ENCODE measurements around the gene SMG6. TPM values are rescaled to one million over a fixed set of nuclear protein-coding genes. Genes with fewer than 3 reads are reported as not detected.
"Not testable (repeated sequence)": the region's sequence is repeated elsewhere in the genome, so short reads cannot be mapped to it uniquely, and the experiment has no call there.

SMG6 gene
- total and polyA plus RNA-seq, 2 donors, result 30.0 to 31.0 TPM

DNA sequence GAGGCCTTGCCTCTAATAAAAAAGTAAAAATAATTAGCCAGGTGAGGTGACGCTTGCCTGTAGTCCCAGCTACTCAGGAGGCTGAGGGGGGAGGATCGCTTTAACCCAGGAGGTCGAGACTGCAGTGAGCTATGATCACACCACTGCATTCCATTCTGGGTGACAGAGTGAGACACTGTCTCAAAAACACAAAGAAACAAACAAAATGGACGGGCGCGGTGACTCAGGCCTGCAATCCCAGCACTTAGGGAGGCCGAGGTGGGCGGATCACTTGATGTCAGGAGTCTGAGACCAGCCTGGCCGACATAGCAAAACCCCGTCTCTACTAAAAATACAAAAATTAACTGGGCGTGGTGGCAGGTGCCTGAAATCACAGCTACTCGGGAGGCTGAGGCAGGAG is 137.9 kb downstream of the SMG6 start:
- 99% methylated on average over 12 of the region's 12 CpGs for WGBS
- H3K4me1 ChIP-seq (ENCODE audit: control insufficient read depth in 2 of 2, insufficient read depth in 2 of 2, low read length in 2 of 2); H3K27ac ChIP-seq (ENCODE audit: low read depth in 1 of 2, low read length in 1 of 2); H3K9me3 ChIP-seq (ENCODE audit: control insufficient read depth in 2 of 2, insufficient read depth in 1 of 2, low read length in 1 of 2); DNase-seq (ENCODE audit: low read depth in 6 of 9, low spot score in 9 of 9); H3K27me3 ChIP-seq (ENCODE audit: control insufficient read depth in 2 of 2, insufficient read depth in 1 of 2, low read length in 1 of 2); H3K4me3 ChIP-seq (ENCODE audit: low read length in 2 of 2): not testable (repeated sequence)
- peaks cover 33 to 47% of the 10 kb centered on the region in 2 donors for H3K36me3 ChIP-seq (ENCODE audit: control insufficient read depth in 2 of 2, insufficient read depth in 2 of 2, low read length in 1 of 2)

DNA sequence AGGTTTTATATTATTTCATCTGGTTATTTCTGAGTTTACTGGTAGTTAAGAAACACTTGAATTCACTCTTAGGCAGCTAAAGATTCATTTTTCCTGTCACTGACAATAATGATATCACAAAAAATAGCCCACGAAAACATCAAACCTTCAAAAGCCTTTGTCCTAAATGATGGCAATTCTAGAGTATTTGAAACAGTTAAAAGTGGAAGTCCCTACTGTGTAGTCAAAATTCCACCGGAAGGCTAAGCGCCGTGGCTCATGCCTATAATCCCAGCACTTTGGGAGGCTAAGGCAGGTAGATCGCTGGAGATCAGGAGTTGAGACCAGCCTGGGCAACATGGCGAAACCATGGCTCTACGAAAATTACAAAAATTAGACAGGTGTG is 145.2 kb downstream of the SMG6 start:
- no peak for DNase-seq (ENCODE audit: low read depth in 6 of 9, low spot score in 9 of 9)
- WGBS, result 98% methylated on average over 7 of the region's 7 CpGs
- Histone ChIP-seq H3K36me3 (ENCODE audit: control insufficient read depth in 2 of 2, insufficient read depth in 2 of 2, low read length in 1 of 2) (peaks cover 14 to 22% of the 10 kb centered on the region in 2 donors), H3K4me3 (ENCODE audit: low read length in 2 of 2) (no peak overlapping the region), H3K27ac (ENCODE audit: low read depth in 1 of 2, low read length in 1 of 2) (no peak overlapping the region), H3K4me1 (ENCODE audit: control insufficient read depth in 2 of 2, insufficient read depth in 2 of 2, low read length in 2 of 2) (peaks cover 0 to 19% of the 10 kb centered on the region in 2 donors), H3K27me3 (ENCODE audit: control insufficient read depth in 2 of 2, insufficient read depth in 1 of 2, low read length in 1 of 2) (no peaks in the 10 kb centered on the region), H3K9me3 (ENCODE audit: control insufficient read depth in 2 of 2, insufficient read depth in 1 of 2, low read length in 1 of 2) (no peaks in the 10 kb centered on the region)

DNA sequence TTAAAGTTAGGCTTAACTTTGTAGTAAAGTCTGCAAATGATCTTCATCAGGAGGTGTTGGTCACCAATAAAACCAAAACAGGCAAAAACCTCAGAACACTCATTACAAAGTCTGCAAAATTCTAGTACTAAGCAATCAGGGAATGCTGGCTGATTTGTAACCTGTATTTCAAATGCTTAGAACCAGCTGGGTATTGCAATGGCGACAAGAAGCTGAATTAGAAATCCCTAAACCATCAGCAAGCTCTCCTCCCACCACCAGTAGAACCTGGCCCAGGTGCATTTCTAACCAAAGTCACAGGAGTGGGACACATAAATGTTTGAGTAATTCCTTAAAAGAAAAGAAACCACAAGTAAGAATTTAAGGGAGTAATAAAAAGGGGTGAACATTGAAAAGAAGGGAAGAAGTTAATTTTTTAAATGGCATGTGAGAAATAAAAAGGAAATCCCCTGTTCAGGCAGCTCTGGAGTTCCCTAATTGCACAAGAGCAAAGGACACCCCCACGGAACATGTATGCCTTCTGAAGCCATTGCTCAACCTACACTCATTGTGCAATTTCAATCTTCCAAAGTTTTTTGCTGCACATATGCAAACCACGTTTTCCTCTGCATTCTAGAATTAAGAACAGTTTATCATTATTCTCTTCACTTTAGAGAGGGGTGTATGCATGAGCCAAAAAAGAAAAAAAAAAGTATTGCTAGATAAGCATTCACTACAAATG is 145.8 kb downstream of the SMG6 start:
- H3K36me3 ChIP-seq (ENCODE audit: control insufficient read depth in 2 of 2, insufficient read depth in 2 of 2, low read length in 1 of 2), result peaks cover 14 to 22% of the 10 kb centered on the region in 2 donors

GRCh38 chr17:2157081-2157480 is 146.5 kb downstream of the SMG6 start:
- H3K4me1 ChIP-seq (ENCODE audit: control insufficient read depth in 2 of 2, insufficient read depth in 2 of 2, low read length in 2 of 2), result peaks cover 0 to 19% of the 10 kb centered on the region in 2 donors
- peaks cover 14 to 17% of the 10 kb centered on the region in 2 donors for H3K36me3 ChIP-seq (ENCODE audit: control insufficient read depth in 2 of 2, insufficient read depth in 2 of 2, low read length in 1 of 2)
- no peak overlapping the region for H3K4me3 ChIP-seq (ENCODE audit: low read length in 2 of 2)
- DNase-seq (ENCODE audit: low read depth in 6 of 9, low spot score in 9 of 9), result no peak
- WGBS, result 73% methylated on average over 4 of the region's 4 CpGs
- peak overlapping the region; percentile 16 to 42 for H3K27ac ChIP-seq (ENCODE audit: low read depth in 1 of 2, low read length in 1 of 2)
- H3K9me3 ChIP-seq (ENCODE audit: control insufficient read depth in 2 of 2, insufficient read depth in 1 of 2, low read length in 1 of 2), result no peaks in the 10 kb centered on the region
- no peaks in the 10 kb centered on the region for H3K27me3 ChIP-seq (ENCODE audit: control insufficient read depth in 2 of 2, insufficient read depth in 1 of 2, low read length in 1 of 2)

More for the DNA sequence above, 145.8 kb downstream of the SMG6 start:
- H3K27ac ChIP-seq (ENCODE audit: low read depth in 1 of 2, low read length in 1 of 2), result peak overlapping the region in 1 of 2 donors; percentile 16
- no peak for DNase-seq (ENCODE audit: low read depth in 6 of 9, low spot score in 9 of 9)
- no peak overlapping the region for H3K4me3 ChIP-seq (ENCODE audit: low read length in 2 of 2)
- peaks cover 0 to 19% of the 10 kb centered on the region in 2 donors for H3K4me1 ChIP-seq (ENCODE audit: control insufficient read depth in 2 of 2, insufficient read depth in 2 of 2, low read length in 2 of 2)
- WGBS, result 80% methylated on average over 3 of the region's 3 CpGs
- H3K9me3 ChIP-seq (ENCODE audit: control insufficient read depth in 2 of 2, insufficient read depth in 1 of 2, low read length in 1 of 2), result no peaks in the 10 kb centered on the region
- H3K27me3 ChIP-seq (ENCODE audit: control insufficient read depth in 2 of 2, insufficient read depth in 1 of 2, low read length in 1 of 2), result no peaks in the 10 kb centered on the region

DNA sequence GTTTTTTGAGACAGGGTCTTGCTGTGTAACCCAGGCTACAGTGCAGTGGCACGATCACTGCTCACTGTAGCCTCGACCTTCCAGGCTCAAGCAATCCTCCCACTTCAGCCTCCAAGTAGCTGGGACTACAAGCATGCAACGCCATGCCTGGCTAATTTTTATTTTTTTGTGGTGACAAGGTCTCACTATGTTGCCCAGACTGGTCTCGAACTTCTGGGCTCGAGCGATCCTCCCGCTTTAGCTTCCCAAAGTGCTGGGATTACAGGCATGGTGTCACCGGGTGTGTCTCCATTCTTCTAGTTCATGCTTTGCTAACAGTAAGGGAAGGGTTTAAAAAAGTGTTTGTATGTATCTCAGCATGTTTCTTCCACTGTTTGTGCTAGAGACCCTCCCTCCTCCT is 146.9 kb downstream of the SMG6 start:
- Histone ChIP-seq H3K4me3 (ENCODE audit: low read length in 2 of 2) (no peak overlapping the region), H3K27ac (ENCODE audit: low read depth in 1 of 2, low read length in 1 of 2) (peak overlapping the region in 1 of 2 donors; percentile 42), H3K4me1 (ENCODE audit: control insufficient read depth in 2 of 2, insufficient read depth in 2 of 2, low read length in 2 of 2) (peaks cover 0 to 19% of the 10 kb centered on the region in 2 donors), H3K9me3 (ENCODE audit: control insufficient read depth in 2 of 2, insufficient read depth in 1 of 2, low read length in 1 of 2) (no peaks in the 10 kb centered on the region), H3K36me3 (ENCODE audit: control insufficient read depth in 2 of 2, insufficient read depth in 2 of 2, low read length in 1 of 2) (peaks cover 14 to 18% of the 10 kb centered on the region in 2 donors), H3K27me3 (ENCODE audit: control insufficient read depth in 2 of 2, insufficient read depth in 1 of 2, low read length in 1 of 2) (no peaks in the 10 kb centered on the region)
- WGBS, result 97% methylated on average over 8 of the region's 8 CpGs
- no peak for DNase-seq (ENCODE audit: low read depth in 6 of 9, low spot score in 9 of 9)

DNA sequence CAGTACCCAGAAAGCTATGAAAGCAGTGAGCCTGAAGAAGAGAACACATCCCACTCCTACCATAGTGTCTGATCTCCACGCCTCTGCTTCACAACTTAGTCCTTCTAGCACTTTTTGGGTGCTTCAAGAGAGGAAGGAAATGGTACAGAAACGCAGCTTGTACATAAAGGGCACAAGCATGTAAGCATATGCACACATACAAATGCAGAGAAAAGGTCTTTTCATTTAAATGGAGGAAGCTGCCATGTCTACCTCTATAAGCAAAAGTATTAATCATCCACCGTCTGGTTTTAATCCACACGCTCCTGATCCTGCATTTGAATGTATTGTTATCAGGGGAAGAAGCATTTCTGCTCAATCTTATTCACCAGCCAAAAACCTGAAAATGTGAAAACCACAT is 148.0 kb downstream of the SMG6 start:
- H3K4me3 ChIP-seq (ENCODE audit: low read length in 2 of 2), result no peak overlapping the region
- DNase-seq (ENCODE audit: low read depth in 6 of 9, low spot score in 9 of 9), result peak in 3 of 9 donors; percentile 37 to 69 (median 42)
- H3K4me1 ChIP-seq (ENCODE audit: control insufficient read depth in 2 of 2, insufficient read depth in 2 of 2, low read length in 2 of 2), result peaks cover 0 to 19% of the 10 kb centered on the region in 2 donors
- peak overlapping the region; percentile 49 to 78 for H3K27ac ChIP-seq (ENCODE audit: low read depth in 1 of 2, low read length in 1 of 2)
- H3K9me3 ChIP-seq (ENCODE audit: control insufficient read depth in 2 of 2, insufficient read depth in 1 of 2, low read length in 1 of 2), result no peaks in the 10 kb centered on the region
- H3K27me3 ChIP-seq (ENCODE audit: control insufficient read depth in 2 of 2, insufficient read depth in 1 of 2, low read length in 1 of 2), result no peaks in the 10 kb centered on the region
- WGBS, result 75% methylated on average over 4 of the region's 4 CpGs
- H3K36me3 ChIP-seq (ENCODE audit: control insufficient read depth in 2 of 2, insufficient read depth in 2 of 2, low read length in 1 of 2), result peaks cover 17% of the 10 kb centered on the region in 2 donors

DNA sequence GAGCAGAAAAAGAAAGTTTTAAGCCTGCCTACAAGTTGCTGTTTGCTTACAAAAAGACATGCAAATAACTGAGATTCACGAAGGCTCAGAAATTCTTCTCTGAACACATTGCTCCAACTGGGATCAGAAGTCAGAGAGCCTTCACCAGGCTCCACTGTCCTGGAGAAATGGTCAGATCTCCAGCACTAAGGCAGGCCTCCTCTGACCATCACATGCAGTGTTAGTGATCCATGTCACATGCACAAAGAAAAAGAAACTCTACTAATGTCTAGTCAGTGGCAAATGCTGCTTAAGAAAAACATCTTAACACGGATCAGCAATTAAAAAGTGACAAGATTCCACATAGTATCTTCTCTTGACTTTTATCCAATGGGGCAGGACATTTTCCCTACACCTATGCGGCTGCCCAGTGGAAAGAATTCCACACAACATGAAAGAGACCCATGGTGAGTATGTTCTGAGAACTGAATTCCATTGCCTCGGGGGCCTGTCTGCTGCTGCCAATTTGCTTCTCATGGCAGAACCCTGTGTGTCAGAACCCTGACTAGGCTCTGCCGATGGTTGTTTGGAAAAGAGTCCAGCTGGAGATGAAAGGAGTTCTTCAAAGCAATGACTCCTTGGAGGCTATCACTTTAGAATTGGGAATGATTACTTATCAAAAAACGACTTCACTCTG is 152.1 kb downstream of the SMG6 start:
- no peak for DNase-seq (ENCODE audit: low read depth in 6 of 9, low spot score in 9 of 9)
- H3K9me3 ChIP-seq (ENCODE audit: control insufficient read depth in 2 of 2, insufficient read depth in 1 of 2, low read length in 1 of 2), result no peaks in the 10 kb centered on the region
- peak overlapping the region in 1 of 2 donors; percentile 48 for H3K27ac ChIP-seq (ENCODE audit: low read depth in 1 of 2, low read length in 1 of 2)
- WGBS, result 95% methylated on average over 6 of the region's 6 CpGs
- peaks cover 20 to 31% of the 10 kb centered on the region in 2 donors for H3K36me3 ChIP-seq (ENCODE audit: control insufficient read depth in 2 of 2, insufficient read depth in 2 of 2, low read length in 1 of 2)
- H3K4me1 ChIP-seq (ENCODE audit: control insufficient read depth in 2 of 2, insufficient read depth in 2 of 2, low read length in 2 of 2), result peaks cover 3 to 10% of the 10 kb centered on the region in 2 donors
- H3K4me3 ChIP-seq (ENCODE audit: low read length in 2 of 2), result no peak overlapping the region
- H3K27me3 ChIP-seq (ENCODE audit: control insufficient read depth in 2 of 2, insufficient read depth in 1 of 2, low read length in 1 of 2), result no peaks in the 10 kb centered on the region

DNA sequence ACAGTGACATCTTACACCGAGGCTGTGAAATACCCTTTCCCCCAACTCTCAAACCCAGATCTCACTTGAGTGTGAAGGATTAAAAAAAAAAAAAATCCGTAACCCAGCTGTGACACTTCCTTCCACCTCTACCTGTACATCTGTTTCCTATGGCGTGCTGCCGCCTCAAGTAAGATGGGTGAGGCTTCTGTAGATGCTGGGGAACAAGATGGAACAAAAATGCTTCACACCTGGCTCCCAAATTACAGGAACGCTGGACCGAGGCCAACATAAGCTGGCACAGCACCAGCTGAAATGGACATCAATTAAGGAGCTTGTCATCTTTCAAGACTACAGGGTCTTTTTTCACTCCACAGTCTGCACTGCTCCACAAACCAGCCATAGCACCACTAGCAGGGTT is 152.8 kb downstream of the SMG6 start:
- Histone ChIP-seq H3K4me3 (ENCODE audit: low read length in 2 of 2) (no peak overlapping the region), H3K27ac (ENCODE audit: low read depth in 1 of 2, low read length in 1 of 2) (peak overlapping the region in 1 of 2 donors; percentile 15), H3K4me1 (ENCODE audit: control insufficient read depth in 2 of 2, insufficient read depth in 2 of 2, low read length in 2 of 2) (peaks cover 8 to 12% of the 10 kb centered on the region in 2 donors), H3K36me3 (ENCODE audit: control insufficient read depth in 2 of 2, insufficient read depth in 2 of 2, low read length in 1 of 2) (peaks cover 18 to 31% of the 10 kb centered on the region in 2 donors), H3K27me3 (ENCODE audit: control insufficient read depth in 2 of 2, insufficient read depth in 1 of 2, low read length in 1 of 2) (no peaks in the 10 kb centered on the region), H3K9me3 (ENCODE audit: control insufficient read depth in 2 of 2, insufficient read depth in 1 of 2, low read length in 1 of 2) (no peaks in the 10 kb centered on the region)
- peak in 1 of 9 donors; percentile 50 for DNase-seq (ENCODE audit: low read depth in 6 of 9, low spot score in 9 of 9)
- WGBS, result 32% methylated on average over 6 of the region's 6 CpGs

GRCh38 chr17:2149934-2150333 is 153.7 kb downstream of the SMG6 start:
- H3K27ac ChIP-seq (ENCODE audit: low read depth in 1 of 2, low read length in 1 of 2), result peak overlapping the region in 1 of 2 donors; percentile 61

More at GRCh38 chr17:2149934-2150333, 153.7 kb downstream of the SMG6 start:
- Histone ChIP-seq H3K4me3 (ENCODE audit: low read length in 2 of 2) (no peak overlapping the region), H3K4me1 (ENCODE audit: control insufficient read depth in 2 of 2, insufficient read depth in 2 of 2, low read length in 2 of 2) (peaks cover 8 to 12% of the 10 kb centered on the region in 2 donors), H3K36me3 (ENCODE audit: control insufficient read depth in 2 of 2, insufficient read depth in 2 of 2, low read length in 1 of 2) (peaks cover 18 to 31% of the 10 kb centered on the region in 2 donors), H3K9me3 (ENCODE audit: control insufficient read depth in 2 of 2, insufficient read depth in 1 of 2, low read length in 1 of 2) (no peaks in the 10 kb centered on the region), H3K27me3 (ENCODE audit: control insufficient read depth in 2 of 2, insufficient read depth in 1 of 2, low read length in 1 of 2) (no peaks in the 10 kb centered on the region)
- WGBS, result 97% methylated on average over 10 of the region's 10 CpGs
- no peak for DNase-seq (ENCODE audit: low read depth in 6 of 9, low spot score in 9 of 9)
